Erythroblast (primary cell): ENCODE results near the gene PIGP.

Experiments used
- GATA1 ChIP-seq: IDR thresholded peaks from 2 replicates; pipeline ENCODE4 v1.6.1; 2011; ENCODE audit warnings: low read depth, mild to moderate bottlenecking, control low read depth, low read length, moderate library complexity
- POLR2A ChIP-seq: IDR thresholded peaks from 2 replicates; pipeline ENCODE4 v1.6.1; 2011; ENCODE audit warnings: mild to moderate bottlenecking, low read length

DNA sequence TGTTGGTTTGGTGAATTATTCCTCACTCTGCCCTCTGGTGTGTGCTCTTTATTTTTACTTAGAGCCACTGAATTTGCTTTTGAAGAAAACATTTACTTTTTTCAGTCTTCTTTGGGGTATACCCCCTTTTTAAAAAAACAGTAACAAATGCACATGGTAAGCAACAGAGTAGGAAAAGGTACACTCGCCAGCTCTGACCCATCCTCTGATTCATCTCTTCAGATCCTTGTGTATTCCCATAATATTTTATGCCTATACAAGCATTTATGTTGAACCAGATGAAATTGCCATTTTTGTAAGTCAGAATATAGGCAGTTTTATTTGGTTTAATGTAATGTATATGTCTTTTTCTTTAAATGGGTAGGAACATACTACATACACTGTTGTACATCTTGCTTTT lies 28.5 kb upstream of the PIGP start:
- no peak for TF ChIP-seq POLR2A
- no peak for TF ChIP-seq GATA1
